ENCODE results near the gene ANKLE1. TPM values are rescaled to one million over a fixed set of nuclear protein-coding genes. Genes with fewer than 3 reads are reported as not detected.

ANKLE1 gene
- total RNA-seq, 1 experiment from 2014 or later, result 9.1 TPM

DNA sequence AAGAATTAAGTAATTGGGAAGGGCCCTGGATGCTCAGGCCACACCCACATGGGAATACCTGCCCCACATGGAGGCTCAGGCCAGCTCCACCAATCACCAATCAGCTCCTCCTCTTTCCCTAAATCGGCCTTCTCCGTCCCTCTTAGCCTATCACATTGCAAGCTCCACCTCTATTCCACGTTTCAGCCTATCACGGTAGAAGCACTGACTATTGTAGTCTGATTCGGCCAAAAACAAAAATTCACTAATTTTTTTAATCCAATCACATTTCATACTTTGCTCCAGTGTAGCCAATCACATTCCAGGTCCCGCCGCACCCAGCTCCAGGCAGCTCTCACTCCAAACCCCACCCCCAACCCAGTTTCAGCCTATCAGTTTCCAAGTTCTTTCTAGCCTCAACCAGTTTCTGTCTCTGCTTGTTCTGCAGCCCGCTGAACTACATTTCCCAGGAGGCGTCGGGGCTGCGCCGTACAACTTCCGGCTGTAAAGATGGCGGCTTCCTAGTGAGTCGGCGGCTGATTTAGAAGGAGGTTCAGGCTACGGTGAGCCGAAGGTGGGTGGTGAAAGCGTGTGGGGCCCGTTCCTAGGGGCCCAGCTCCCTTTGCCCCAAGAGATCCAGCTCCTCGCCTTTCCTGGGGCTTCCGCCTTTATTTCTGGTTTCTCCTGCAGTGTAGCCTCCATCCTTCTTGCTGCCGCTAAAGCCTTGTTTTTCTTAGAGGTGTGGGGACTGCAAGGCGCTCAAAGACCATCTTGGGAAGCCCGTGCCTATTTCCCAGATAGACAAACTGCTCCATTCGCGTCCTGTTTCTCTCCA is 14.5 kb upstream of the ANKLE1 start, which contains the start of gene BABAM1:
BABAM1 (plus strand) TSS at position 469 of the 814 bp plus-strand sequence. CDS start 1,364 bp downstream, outside the sequence.
- no peaks in the 10 kb centered on the region for H3K27me3 Mint-ChIP-seq (ENCODE audit: low read depth)
- peak; percentile 96 for DNase-seq (ENCODE audit: low spot score)
- peak within 1 kb of the TSS; percentile 92 for H3K27ac Mint-ChIP-seq
- peak; percentile 95 for ATAC-seq
- H3K9me3 Mint-ChIP-seq, result no peaks in the 10 kb centered on the region; the same call in 1 of the 2 replicates
- POLR2A ChIA-PET, result interaction anchor here (0.6 to 3.9 kb wide), 12 partner anchors 14 to 178 kb away, joined by 3 to 13 read pairs (median 4); partner anchors contain the start of genes ANKLE1, DDA1 and USE1
- peak within 1 kb of the TSS; percentile 96 for H3K4me3 Mint-ChIP-seq
- peaks cover 20% of the 10 kb centered on the region for H3K4me1 Mint-ChIP-seq
- peaks cover 17% of the 10 kb centered on the region for H3K36me3 Mint-ChIP-seq
- CTCF ChIA-PET, result interaction anchor here (0.6 to 3.0 kb wide), 16 partner anchors 10 to 495 kb away, joined by 3 to 11 read pairs (median 4); partner anchors contain the start of genes ANKLE1, DDA1, MRPL34 and USE1
- no peak for TF ChIP-seq CREM (CRISPR knock-in tag; IDR thresholded peaks at IDR 0.05)
- TF ChIP-seq, protein P1, sequence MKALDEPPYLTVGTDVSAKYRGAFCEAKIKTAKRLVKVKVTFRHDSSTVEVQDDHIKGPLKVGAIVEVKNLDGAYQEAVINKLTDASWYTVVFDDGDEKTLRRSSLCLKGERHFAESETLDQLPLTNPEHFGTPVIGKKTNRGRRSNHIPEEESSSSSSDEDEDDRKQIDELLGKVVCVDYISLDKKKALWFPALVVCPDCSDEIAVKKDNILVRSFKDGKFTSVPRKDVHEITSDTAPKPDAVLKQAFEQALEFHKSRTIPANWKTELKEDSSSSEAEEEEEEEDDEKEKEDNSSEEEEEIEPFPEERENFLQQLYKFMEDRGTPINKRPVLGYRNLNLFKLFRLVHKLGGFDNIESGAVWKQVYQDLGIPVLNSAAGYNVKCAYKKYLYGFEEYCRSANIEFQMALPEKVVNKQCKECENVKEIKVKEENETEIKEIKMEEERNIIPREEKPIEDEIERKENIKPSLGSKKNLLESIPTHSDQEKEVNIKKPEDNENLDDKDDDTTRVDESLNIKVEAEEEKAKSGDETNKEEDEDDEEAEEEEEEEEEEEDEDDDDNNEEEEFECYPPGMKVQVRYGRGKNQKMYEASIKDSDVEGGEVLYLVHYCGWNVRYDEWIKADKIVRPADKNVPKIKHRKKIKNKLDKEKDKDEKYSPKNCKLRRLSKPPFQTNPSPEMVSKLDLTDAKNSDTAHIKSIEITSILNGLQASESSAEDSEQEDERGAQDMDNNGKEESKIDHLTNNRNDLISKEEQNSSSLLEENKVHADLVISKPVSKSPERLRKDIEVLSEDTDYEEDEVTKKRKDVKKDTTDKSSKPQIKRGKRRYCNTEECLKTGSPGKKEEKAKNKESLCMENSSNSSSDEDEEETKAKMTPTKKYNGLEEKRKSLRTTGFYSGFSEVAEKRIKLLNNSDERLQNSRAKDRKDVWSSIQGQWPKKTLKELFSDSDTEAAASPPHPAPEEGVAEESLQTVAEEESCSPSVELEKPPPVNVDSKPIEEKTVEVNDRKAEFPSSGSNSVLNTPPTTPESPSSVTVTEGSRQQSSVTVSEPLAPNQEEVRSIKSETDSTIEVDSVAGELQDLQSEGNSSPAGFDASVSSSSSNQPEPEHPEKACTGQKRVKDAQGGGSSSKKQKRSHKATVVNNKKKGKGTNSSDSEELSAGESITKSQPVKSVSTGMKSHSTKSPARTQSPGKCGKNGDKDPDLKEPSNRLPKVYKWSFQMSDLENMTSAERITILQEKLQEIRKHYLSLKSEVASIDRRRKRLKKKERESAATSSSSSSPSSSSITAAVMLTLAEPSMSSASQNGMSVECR (CRISPR knock-in tag; IDR thresholded peaks at IDR 0.05; ENCODE audit: borderline replicate concordance), result no peak
- no peak for TF ChIP-seq HMGA2 (CRISPR knock-in tag; IDR thresholded peaks at IDR 0.05)
- TF ChIP-seq ZNF232 (CRISPR knock-in tag; IDR thresholded peaks at IDR 0.05), result 0 out of 2 replicates have a peak, but pooled peaks have one; percentile 49
- TF ChIP-seq ATF2 (CRISPR knock-in tag; IDR thresholded peaks at IDR 0.05; ENCODE audit: borderline replicate concordance, low read depth), result no peak
- TF ChIP-seq FOXK1 (CRISPR knock-in tag; IDR thresholded peaks at IDR 0.05), result peak; percentile 74
- no peak for TF ChIP-seq USF1 (CRISPR knock-in tag; IDR thresholded peaks at IDR 0.05)
- no peak for TF ChIP-seq NFATC4 (CRISPR knock-in tag; IDR thresholded peaks at IDR 0.05)
- no peak for TF ChIP-seq NR3C1 (CRISPR knock-in tag; conservative IDR thresholded peaks at IDR 0.05; ENCODE audit: low read depth)
- TF ChIP-seq TEAD1 (CRISPR knock-in tag; IDR thresholded peaks at IDR 0.05), result no peak
- TF ChIP-seq, protein P2, sequence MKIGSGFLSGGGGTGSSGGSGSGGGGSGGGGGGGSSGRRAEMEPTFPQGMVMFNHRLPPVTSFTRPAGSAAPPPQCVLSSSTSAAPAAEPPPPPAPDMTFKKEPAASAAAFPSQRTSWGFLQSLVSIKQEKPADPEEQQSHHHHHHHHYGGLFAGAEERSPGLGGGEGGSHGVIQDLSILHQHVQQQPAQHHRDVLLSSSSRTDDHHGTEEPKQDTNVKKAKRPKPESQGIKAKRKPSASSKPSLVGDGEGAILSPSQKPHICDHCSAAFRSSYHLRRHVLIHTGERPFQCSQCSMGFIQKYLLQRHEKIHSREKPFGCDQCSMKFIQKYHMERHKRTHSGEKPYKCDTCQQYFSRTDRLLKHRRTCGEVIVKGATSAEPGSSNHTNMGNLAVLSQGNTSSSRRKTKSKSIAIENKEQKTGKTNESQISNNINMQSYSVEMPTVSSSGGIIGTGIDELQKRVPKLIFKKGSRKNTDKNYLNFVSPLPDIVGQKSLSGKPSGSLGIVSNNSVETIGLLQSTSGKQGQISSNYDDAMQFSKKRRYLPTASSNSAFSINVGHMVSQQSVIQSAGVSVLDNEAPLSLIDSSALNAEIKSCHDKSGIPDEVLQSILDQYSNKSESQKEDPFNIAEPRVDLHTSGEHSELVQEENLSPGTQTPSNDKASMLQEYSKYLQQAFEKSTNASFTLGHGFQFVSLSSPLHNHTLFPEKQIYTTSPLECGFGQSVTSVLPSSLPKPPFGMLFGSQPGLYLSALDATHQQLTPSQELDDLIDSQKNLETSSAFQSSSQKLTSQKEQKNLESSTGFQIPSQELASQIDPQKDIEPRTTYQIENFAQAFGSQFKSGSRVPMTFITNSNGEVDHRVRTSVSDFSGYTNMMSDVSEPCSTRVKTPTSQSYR (CRISPR knock-in tag; IDR thresholded peaks at IDR 0.05), result no peak
- TF ChIP-seq CDX4 (CRISPR knock-in tag; IDR thresholded peaks at IDR 0.05; ENCODE audit: borderline replicate concordance), result no peak
- no peak for TF ChIP-seq ZNF671 (CRISPR knock-in tag; IDR thresholded peaks at IDR 0.05)
- TF ChIP-seq E2F4 (CRISPR knock-in tag; IDR thresholded peaks at IDR 0.05; ENCODE audit: borderline replicate concordance, low read depth), result no peak
- TF ChIP-seq, protein P3, sequence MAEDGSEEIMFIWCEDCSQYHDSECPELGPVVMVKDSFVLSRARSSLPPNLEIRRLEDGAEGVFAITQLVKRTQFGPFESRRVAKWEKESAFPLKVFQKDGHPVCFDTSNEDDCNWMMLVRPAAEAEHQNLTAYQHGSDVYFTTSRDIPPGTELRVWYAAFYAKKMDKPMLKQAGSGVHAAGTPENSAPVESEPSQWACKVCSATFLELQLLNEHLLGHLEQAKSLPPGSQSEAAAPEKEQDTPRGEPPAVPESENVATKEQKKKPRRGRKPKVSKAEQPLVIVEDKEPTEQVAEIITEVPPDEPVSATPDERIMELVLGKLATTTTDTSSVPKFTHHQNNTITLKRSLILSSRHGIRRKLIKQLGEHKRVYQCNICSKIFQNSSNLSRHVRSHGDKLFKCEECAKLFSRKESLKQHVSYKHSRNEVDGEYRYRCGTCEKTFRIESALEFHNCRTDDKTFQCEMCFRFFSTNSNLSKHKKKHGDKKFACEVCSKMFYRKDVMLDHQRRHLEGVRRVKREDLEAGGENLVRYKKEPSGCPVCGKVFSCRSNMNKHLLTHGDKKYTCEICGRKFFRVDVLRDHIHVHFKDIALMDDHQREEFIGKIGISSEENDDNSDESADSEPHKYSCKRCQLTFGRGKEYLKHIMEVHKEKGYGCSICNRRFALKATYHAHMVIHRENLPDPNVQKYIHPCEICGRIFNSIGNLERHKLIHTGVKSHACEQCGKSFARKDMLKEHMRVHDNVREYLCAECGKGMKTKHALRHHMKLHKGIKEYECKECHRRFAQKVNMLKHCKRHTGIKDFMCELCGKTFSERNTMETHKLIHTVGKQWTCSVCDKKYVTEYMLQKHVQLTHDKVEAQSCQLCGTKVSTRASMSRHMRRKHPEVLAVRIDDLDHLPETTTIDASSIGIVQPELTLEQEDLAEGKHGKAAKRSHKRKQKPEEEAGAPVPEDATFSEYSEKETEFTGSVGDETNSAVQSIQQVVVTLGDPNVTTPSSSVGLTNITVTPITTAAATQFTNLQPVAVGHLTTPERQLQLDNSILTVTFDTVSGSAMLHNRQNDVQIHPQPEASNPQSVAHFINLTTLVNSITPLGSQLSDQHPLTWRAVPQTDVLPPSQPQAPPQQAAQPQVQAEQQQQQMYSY (CRISPR knock-in tag; IDR thresholded peaks at IDR 0.05), result no peak
- TF ChIP-seq GRHL2 (CRISPR knock-in tag; IDR thresholded peaks at IDR 0.05; ENCODE audit: insufficient replicate concordance, severe bottlenecking), result no peak
- no peak for TF ChIP-seq MLX (CRISPR knock-in tag; IDR thresholded peaks at IDR 0.05)
- TF ChIP-seq, protein P4, sequence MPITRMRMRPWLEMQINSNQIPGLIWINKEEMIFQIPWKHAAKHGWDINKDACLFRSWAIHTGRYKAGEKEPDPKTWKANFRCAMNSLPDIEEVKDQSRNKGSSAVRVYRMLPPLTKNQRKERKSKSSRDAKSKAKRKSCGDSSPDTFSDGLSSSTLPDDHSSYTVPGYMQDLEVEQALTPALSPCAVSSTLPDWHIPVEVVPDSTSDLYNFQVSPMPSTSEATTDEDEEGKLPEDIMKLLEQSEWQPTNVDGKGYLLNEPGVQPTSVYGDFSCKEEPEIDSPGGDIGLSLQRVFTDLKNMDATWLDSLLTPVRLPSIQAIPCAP (CRISPR knock-in tag; IDR thresholded peaks at IDR 0.05), result no peak

Measured in WTC11 (cell line).